Parathyroid adenoma (tissue), 2 donors: ENCODE results near the gene VASP.

Experiments used
- H2AFZ ChIP-seq: fragments of 300-600 bp; sonication (generic); one replicate; pipeline ENCODE4 v1.7.0; 2017; ENCODE audit warnings: antibody characterized with exemption, mild to moderate bottlenecking
- H3K27ac ChIP-seq: fragments of 300-600 bp; sonication (generic); one replicate; pipeline ENCODE4 v1.7.0; 2017
- H3K27me3 ChIP-seq: fragments of 300-600 bp; sonication (generic); one replicate; pipeline ENCODE4 v1.7.0; 2017; ENCODE audit warnings: low read length; ENCODE audit not compliant: control insufficient read depth, insufficient read depth
- H3K36me3 ChIP-seq: fragments of 300-600 bp; sonication (generic); one replicate; pipeline ENCODE4 v1.7.0; 2017; ENCODE audit warnings: low read length; ENCODE audit not compliant: control insufficient read depth, insufficient read depth
- H3K4me1 ChIP-seq: fragments of 300-600 bp; sonication (generic); one replicate; pipeline ENCODE4 v1.7.0; 2017; ENCODE audit warnings: control low read depth
- H3K4me2 ChIP-seq: fragments of 300-600 bp; sonication (generic); one replicate; pipeline ENCODE4 v1.7.0; 2017; ENCODE audit warnings: low read length
- H3K4me3 ChIP-seq: fragments of 300-600 bp; sonication (generic); one replicate; pipeline ENCODE4 v1.7.0; 2017; ENCODE audit warnings: low read depth, low read length
- H3K79me2 ChIP-seq: fragments of 300-600 bp; sonication (generic); one replicate; pipeline ENCODE4 v1.7.0; 2017; ENCODE audit warnings: control low read depth
- H3K9ac ChIP-seq: fragments of 300-600 bp; sonication (generic); one replicate; pipeline ENCODE4 v1.7.0; 2017; ENCODE audit warnings: mild to moderate bottlenecking
- H3K9me3 ChIP-seq: fragments of 300-600 bp; sonication (generic); one replicate; pipeline ENCODE4 v1.7.0; 2017; ENCODE audit warnings: low read length; ENCODE audit not compliant: control insufficient read depth
- CTCF ChIP-seq: fragments of 300-600 bp; sonication (generic); IDR thresholded peaks from one replicate; pipeline ENCODE4 v1.7.0; 2017; ENCODE audit warnings: antibody characterized with exemption, mild to moderate bottlenecking
- donor health status: primary hyperparathyroidism.

VASP gene

DNA sequence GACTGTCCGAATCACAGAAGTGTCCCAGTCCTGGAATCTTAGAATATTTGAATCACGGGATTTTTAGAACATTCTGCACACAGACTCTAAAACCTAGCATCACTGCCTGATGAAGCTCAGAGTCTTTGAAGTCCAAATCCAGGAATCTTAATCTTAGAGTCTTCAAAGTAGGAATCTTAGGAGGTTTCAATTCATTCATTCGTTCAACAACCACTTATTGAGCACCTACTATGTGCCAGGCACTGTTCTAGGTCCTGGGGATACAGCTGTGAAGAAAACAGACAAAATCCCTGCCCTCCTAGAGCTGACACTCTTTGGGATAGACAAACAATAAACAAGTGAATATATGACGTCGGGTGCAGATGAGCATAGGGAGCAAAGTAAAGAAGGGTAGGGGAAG, 12.1 kb upstream of the VASP start:
- no peaks in the 10 kb centered on the region for H3K36me3 ChIP-seq
- no peaks in the 10 kb centered on the region for H3K79me2 ChIP-seq
- no peak overlapping the region for H3K4me2 ChIP-seq
- H3K27ac ChIP-seq = no peak overlapping the region
- no peak overlapping the region for H3K4me3 ChIP-seq
- no peaks in the 10 kb centered on the region for H3K27me3 ChIP-seq
- no peak overlapping the region for H2AFZ ChIP-seq
- no peak overlapping the region for H3K9ac ChIP-seq
- H3K9me3 ChIP-seq = no peaks in the 10 kb centered on the region
- TF ChIP-seq CTCF = no peak
- H3K4me1 ChIP-seq = peaks cover 13% of the 10 kb centered on the region

DNA sequence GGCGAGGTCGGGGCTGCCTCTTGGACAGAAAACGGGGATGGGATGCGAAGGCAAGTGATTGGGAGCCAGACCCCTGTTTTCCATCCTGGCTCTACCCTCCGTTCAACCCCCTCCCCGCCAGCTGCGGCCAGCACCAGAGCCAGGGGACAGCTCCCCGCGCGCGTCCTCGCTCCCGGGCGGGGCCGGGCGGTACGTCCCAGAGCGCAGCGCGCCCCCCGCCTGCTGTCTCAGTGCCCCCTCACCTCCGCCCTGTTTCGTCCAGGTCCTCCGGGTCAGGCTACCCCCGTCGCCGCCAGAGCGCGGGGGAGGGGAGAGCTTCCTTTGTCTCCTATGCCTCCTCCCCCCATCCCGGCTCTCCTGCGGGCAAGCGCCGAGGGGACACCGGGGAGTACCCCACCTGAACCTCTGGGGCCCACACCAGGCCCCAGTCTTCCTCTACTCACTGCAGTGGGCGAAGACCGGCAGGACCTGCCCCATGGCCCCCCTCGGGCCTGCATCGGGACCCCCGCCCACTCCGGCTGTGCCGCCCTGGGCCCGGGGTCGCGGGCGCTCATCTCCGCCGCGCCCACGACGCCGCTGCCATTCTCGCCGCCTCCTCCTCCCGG, 10.8 kb upstream of the VASP start:
- H3K36me3 ChIP-seq = no peaks in the 10 kb centered on the region
- no peaks in the 10 kb centered on the region for H3K79me2 ChIP-seq
- peak overlapping the region; percentile 62 for H3K4me3 ChIP-seq
- TF ChIP-seq CTCF = no peak
- peak overlapping the region; percentile 96 for H3K4me2 ChIP-seq
- no peaks in the 10 kb centered on the region for H3K27me3 ChIP-seq
- H3K9ac ChIP-seq = peak overlapping the region; percentile 23
- H3K9me3 ChIP-seq = no peaks in the 10 kb centered on the region
- no peak overlapping the region for H3K27ac ChIP-seq
- H3K4me1 ChIP-seq = peaks cover 13% of the 10 kb centered on the region
- peak overlapping the region; percentile 83 for H2AFZ ChIP-seq

DNA sequence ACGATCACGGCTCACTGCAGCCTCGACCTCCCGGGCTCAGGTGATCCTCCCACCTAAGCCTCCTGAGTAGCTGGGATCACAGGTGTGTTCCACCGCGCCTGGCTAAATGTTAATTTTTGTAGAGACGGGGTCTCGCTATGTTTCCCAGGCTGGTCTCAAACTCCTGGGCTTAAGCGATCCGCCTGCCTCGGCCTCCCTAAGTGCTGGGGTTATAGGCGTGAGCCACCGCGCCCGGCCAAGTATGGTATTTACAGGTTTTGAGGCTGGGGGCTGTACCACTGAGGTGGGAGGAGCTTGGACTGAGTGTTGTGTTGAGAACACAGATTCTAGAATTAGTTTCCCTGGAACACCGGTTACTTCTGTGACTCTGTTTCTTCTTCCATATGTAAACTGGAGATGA, 9.5 kb upstream of the VASP start:
- Histone ChIP-seq H3K4me1 (peaks cover 13% of the 10 kb centered on the region), H3K4me2 (no peak overlapping the region), H3K9me3 (no peaks in the 10 kb centered on the region), H3K27ac (no peak overlapping the region), H3K27me3 (no peaks in the 10 kb centered on the region), H3K79me2 (no peaks in the 10 kb centered on the region), H3K9ac (no peak overlapping the region), H3K4me3 (no peak overlapping the region), H3K36me3 (no peaks in the 10 kb centered on the region), H2AFZ (no peak overlapping the region)
- TF ChIP-seq CTCF = no peak

GRCh38 chr19:45498411-45499195, 8.7 kb upstream of the VASP start, which contains the start of gene PPM1N:
PPM1N (plus strand) TSS chr19:45498443; CDS start chr19:45498473, 30 bp downstream.
- H2AFZ ChIP-seq = peak within 1 kb of the TSS; percentile 84
- H3K27me3 ChIP-seq = no peaks in the 10 kb centered on the region
- peak within 1 kb of the TSS; percentile 34 for H3K4me3 ChIP-seq
- H3K9me3 ChIP-seq = no peaks in the 10 kb centered on the region
- no peaks in the 10 kb centered on the region for H3K36me3 ChIP-seq
- no peak within 1 kb of the TSS for H3K9ac ChIP-seq
- no peaks in the 10 kb centered on the region for H3K79me2 ChIP-seq
- H3K4me2 ChIP-seq = peak within 1 kb of the TSS; percentile 65
- no peak within 1 kb of the TSS for H3K27ac ChIP-seq
- TF ChIP-seq CTCF = no peak
- H3K4me1 ChIP-seq = peaks cover 11% of the 10 kb centered on the region
